H54 (cell line): ENCODE data around the gene CALCR.

Experiments
- DNase-seq: peaks from one replicate; pipeline ENCODE4 v3.0.0; 2011; ENCODE audit warnings: low spot score, mixed read lengths; ENCODE audit not compliant: insufficient read length
- FAIRE-seq: peaks from 3 replicates; lab custom pipeline; 2011; peaks lifted over from hg19 to GRCh38; lab: Jason Lieb, UNC
- POLR2A ChIP-seq: IDR thresholded peaks from 2 replicates; pipeline ENCODE4 v1.6.1; 2011; ENCODE audit warnings: low read depth, mild to moderate bottlenecking, low read length

The CALCR gene

DNA sequence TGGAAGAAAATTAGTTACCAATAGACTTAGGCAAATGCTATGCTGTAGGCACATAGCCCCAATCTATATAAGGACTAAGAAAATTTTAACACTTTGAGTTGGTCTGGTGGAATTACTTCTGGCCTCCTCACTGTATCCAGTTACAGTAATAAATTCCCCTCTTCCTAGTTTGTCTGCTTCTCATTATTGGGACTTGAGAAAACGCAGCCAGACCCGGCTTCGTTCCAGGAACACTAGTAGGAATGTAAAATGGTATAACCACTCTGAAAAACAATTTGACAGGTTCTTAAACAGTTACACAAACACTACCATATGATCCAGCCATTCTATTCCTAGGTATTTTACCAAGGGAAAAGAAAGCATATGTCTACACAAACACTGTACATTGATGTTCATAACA, 192.2 kb downstream of the CALCR start:
- TF ChIP-seq POLR2A = no peak
- FAIRE-seq (no peak), DNase-seq (no peak)

DNA sequence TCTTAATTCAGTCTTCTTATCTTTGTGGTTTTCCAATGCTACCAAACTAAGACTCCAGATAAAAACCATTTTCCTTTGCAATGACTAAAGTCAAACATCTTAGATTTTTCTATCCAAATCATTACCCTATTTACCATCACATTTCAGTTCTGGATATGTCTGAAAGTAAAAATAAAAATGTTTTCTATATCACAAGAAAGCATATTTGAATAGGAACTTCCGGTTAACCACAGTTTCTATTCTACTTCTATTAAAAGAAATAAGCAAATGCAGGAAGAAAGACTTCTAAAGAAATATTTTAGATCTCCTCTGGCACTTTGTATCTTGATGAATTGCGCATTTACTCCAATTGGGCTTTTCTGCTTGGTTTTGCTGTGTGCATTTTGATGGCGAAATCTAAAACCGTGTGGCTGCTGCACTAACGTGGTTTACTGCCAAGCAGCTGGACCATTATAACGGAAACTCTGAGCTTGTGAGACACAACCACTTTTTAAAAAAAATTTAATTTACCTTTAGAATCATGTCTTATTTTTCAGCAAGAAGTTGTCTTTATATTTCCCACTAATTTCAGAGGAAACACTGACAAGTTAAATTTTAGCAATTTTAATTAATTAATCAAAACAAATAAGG, 196.3 kb downstream of the CALCR start:
- no peak for TF ChIP-seq POLR2A
- FAIRE-seq (no peak), DNase-seq (no peak)

DNA sequence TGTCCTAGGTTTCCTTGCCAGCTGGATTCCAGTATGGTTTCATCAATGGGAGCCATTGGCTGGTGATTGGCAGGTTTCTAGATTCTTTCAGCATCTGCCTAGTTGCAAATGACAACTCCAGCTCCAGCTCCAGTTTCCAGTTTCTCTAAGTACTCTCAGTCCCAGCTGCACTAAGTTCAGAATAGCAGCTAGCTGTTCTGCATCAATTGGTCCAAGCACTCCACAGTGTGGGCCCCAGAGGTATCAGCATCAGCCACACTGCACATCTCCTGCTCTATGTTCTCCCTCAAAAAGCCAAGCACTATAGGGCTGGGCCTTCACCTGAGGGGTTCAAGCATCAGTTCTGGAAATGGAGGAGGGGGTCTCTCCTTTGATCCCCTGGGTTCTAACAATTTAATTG, 198.9 kb downstream of the CALCR start:
- TF ChIP-seq POLR2A = no peak
- DNase-seq (no peak), FAIRE-seq (no peak)
